IMR-90 (cell line): Measurements from ENCODE around the gene ST6GALNAC5.

Source experiments
- BHLHE40 ChIP-seq: fragments of 150-350 bp; IDR thresholded peaks from 2 replicates; pipeline ENCODE4 v1.6.1; 2016; ENCODE audit warnings: mild to moderate bottlenecking, low read depth, low read length
- CEBPB ChIP-seq: IDR thresholded peaks from 2 replicates; pipeline ENCODE4 v1.6.1; 2012; ENCODE audit warnings: low read depth, low read length, improper control_type of control experiment
- CHD1 ChIP-seq: IDR thresholded peaks from 2 replicates; pipeline ENCODE4 v1.6.1; 2012; ENCODE audit warnings: low read depth, low read length, improper control_type of control experiment
- MAFK ChIP-seq: IDR thresholded peaks from 2 replicates; pipeline ENCODE4 v1.6.1; 2012; ENCODE audit warnings: low read depth, low read length, improper control_type of control experiment
- MAZ ChIP-seq: IDR thresholded peaks from 2 replicates; pipeline ENCODE4 v1.6.1; 2012; ENCODE audit warnings: low read depth, mild to moderate bottlenecking, low read length, improper control_type of control experiment, moderate library complexity, borderline replicate concordance
- MXI1 ChIP-seq: IDR thresholded peaks from 2 replicates; pipeline ENCODE4 v1.6.1; 2012; ENCODE audit warnings: low read depth, mild to moderate bottlenecking, low read length, moderate library complexity, borderline replicate concordance
- NFE2L2 ChIP-seq: fragments of 150-350 bp; IDR thresholded peaks from 2 replicates; pipeline ENCODE4 v1.6.1; 2016; ENCODE audit warnings: low read depth, mild to moderate bottlenecking, low read length
- POLR2A ChIP-seq: IDR thresholded peaks from 2 replicates; pipeline ENCODE4 v1.6.1; 2012; ENCODE audit warnings: mild to moderate bottlenecking, low read depth, low read length
- RAD21 ChIP-seq: IDR thresholded peaks from 2 replicates; pipeline ENCODE4 v1.6.1; 2012; ENCODE audit warnings: low read length, improper control_type of control experiment
- RFX5 ChIP-seq: IDR thresholded peaks from 2 replicates; pipeline ENCODE4 v1.8.0; 2012; ENCODE audit warnings: low read depth, mild to moderate bottlenecking, low read length, moderate library complexity
- SMC3 ChIP-seq: fragments of 150-350 bp; IDR thresholded peaks from 2 replicates; pipeline ENCODE4 v1.6.1; 2016; ENCODE audit warnings: low read depth, mild to moderate bottlenecking, antibody characterized with exemption, low read length, moderate library complexity
- TF ChIP-seq, protein P1 (sequence below): conservative IDR thresholded peaks from 2 replicates; pipeline ENCODE4 v1.5.1; 2012; ENCODE audit warnings: mild to moderate bottlenecking, low read depth, low read length, improper control_type of control experiment
- TF ChIP-seq, protein P2 (sequence below): fragments of 150-350 bp; IDR thresholded peaks from 2 replicates; pipeline ENCODE4 v1.6.1; 2017; ENCODE audit warnings: mild to moderate bottlenecking, antibody characterized with exemption, low read length, low read depth

DNA sequence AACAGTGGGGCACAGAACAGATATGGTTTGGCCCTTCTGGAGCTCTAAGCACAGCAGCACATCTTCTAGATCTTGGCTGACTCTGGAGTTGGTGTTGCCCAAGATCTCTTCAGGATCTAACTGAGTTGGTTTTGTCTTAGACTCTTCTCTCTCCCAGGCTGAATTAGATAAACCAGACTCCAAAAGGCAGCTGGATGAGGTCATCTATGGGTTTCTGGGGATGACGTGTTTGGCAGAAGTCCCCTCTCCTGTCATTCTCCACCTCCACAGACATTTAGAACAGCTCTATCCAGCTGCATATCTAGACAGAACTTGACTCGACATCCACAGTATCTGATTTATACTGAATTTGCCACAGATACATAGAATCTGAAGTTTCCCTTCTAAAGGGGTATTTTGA is 75.3 kb downstream of the ST6GALNAC5 start:
- TF ChIP-seq CEBPB (no peak), MXI1 (no peak), CHD1 (no peak), POLR2A (no peak), MAZ (no peak), NFE2L2 (no peak), SMC3 (no peak), RFX5 (no peak), BHLHE40 (no peak), RAD21 (no peak), MAFK (no peak)
- TF ChIP-seq, protein P1, sequence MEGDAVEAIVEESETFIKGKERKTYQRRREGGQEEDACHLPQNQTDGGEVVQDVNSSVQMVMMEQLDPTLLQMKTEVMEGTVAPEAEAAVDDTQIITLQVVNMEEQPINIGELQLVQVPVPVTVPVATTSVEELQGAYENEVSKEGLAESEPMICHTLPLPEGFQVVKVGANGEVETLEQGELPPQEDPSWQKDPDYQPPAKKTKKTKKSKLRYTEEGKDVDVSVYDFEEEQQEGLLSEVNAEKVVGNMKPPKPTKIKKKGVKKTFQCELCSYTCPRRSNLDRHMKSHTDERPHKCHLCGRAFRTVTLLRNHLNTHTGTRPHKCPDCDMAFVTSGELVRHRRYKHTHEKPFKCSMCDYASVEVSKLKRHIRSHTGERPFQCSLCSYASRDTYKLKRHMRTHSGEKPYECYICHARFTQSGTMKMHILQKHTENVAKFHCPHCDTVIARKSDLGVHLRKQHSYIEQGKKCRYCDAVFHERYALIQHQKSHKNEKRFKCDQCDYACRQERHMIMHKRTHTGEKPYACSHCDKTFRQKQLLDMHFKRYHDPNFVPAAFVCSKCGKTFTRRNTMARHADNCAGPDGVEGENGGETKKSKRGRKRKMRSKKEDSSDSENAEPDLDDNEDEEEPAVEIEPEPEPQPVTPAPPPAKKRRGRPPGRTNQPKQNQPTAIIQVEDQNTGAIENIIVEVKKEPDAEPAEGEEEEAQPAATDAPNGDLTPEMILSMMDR, result no peak
- TF ChIP-seq, protein P2, sequence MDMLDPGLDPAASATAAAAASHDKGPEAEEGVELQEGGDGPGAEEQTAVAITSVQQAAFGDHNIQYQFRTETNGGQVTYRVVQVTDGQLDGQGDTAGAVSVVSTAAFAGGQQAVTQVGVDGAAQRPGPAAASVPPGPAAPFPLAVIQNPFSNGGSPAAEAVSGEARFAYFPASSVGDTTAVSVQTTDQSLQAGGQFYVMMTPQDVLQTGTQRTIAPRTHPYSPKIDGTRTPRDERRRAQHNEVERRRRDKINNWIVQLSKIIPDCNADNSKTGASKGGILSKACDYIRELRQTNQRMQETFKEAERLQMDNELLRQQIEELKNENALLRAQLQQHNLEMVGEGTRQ, result no peak
